ENCODE results near the gene C2orf49. TPM values are rescaled to one million over a fixed set of nuclear protein-coding genes. Genes with fewer than 3 reads are reported as not detected.

C2orf49 gene
- total RNA-seq, 2 donors from 2014 or later = 17.5 to 18.4 TPM

DNA sequence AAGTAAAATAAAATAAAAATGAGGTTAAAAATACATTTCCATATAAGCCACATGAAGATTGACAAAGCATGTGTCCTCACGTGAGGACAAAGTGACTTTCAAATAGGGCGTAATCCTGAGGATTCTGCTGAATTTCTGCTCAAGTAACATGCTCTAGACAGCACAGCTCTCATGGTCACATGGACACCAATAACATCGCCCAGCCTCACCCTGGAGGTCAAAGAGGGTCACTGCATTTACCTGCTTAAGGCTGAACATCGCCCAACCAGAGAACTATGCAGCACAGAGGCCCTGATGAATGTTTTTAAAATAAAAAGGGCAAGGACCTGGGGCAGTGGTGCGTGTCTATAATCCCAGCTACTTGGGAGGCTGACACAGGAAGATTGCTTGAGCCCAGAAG, 38.0 kb upstream of the C2orf49 start:
- no peak for TF ChIP-seq CTCF (IDR thresholded peaks at IDR 0.05)
- H3K36me3 ChIP-seq = peaks cover 17% of the 10 kb centered on the region

GRCh38 chr2:105301646-105302045, 35.7 kb upstream of the C2orf49 start:
- peaks cover 0 to 3% of the 10 kb centered on the region in 2 donors for H3K4me1 ChIP-seq (ENCODE audit: control insufficient read depth in 1 of 2, low read depth in 2 of 2)
- H3K4me3 ChIP-seq = no peak overlapping the region
- peaks cover 8% of the 10 kb centered on the region for H3K36me3 ChIP-seq
- no peak for TF ChIP-seq CTCF (IDR thresholded peaks at IDR 0.05)
- no peaks in the 10 kb centered on the region for H3K9me3 ChIP-seq
- DNase-seq (ENCODE audit: low spot score) (no peak), ATAC-seq (ENCODE audit: insufficient number of reproducible peaks, low FRiP score, low read depth) (no peak)
- no peaks in the 10 kb centered on the region for H3K27me3 ChIP-seq (replicated peaks; ENCODE audit: insufficient read depth)
- H3K27ac ChIP-seq = no peak overlapping the region

More for the DNA sequence above, 38.0 kb upstream of the C2orf49 start:
- H3K27ac ChIP-seq = no peak overlapping the region
- no peak for DNase-seq (ENCODE audit: low spot score)
- H3K9me3 ChIP-seq = no peaks in the 10 kb centered on the region
- no peak overlapping the region for H3K4me3 ChIP-seq
- ATAC-seq (ENCODE audit: insufficient number of reproducible peaks, low FRiP score, low read depth) = no peak
- H3K4me1 ChIP-seq (ENCODE audit: control insufficient read depth in 1 of 2, low read depth in 2 of 2) = peaks cover 0 to 3% of the 10 kb centered on the region in 2 donors
- no peaks in the 10 kb centered on the region for H3K27me3 ChIP-seq (replicated peaks; ENCODE audit: insufficient read depth)

DNA sequence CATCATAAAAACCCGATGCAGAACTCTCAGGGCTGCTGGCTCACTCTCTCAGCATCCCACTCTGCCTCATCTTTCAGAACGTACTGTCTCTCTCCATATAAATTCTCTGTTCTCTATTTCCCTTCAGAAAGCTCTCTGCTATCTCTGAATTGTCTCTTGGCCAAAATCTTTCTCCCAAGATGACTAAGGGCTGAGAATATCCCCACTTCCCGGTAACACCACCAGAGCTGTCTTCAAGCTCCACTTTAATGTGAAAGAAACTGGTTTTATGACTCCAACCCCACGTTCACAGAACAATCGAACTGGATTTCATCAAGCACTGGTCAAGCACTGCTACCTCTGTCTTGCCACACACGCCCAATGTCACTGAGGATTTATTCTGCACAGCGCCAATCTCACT, 30.2 kb upstream of the C2orf49 start:
- H3K9me3 ChIP-seq = no peaks in the 10 kb centered on the region
- no peak for ATAC-seq (ENCODE audit: insufficient number of reproducible peaks, low FRiP score, low read depth)

DNA sequence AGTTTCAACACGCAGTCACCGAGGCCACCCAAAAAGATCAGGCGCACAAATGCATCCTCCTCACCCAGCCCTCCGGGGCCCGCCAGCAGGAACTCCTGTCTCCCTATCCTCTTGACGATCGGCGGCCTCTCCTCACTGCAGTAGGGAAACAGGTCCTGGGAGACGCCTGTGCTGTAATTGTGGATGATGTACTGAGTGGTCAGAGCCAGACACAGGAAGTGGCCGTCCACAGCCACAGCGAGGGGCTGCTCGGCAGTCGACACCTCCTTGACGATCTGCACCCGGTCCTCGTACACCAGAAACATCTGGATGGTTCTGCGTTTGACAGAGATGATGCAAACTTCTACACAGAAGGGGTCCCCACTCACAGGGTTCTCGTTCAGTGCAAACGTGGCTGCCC, 29.8 kb upstream of the C2orf49 start:
- ATAC-seq (ENCODE audit: insufficient number of reproducible peaks, low FRiP score, low read depth) = no peak
- Histone ChIP-seq H3K9me3 (no peaks in the 10 kb centered on the region), H3K27ac (no peak overlapping the region), H3K27me3 (replicated peaks; ENCODE audit: insufficient read depth) (no peaks in the 10 kb centered on the region), H3K4me3 (no peak overlapping the region), H3K36me3 (peaks cover 14% of the 10 kb centered on the region), H3K4me1 (ENCODE audit: control insufficient read depth in 1 of 2, low read depth in 2 of 2) (peaks cover 0 to 1% of the 10 kb centered on the region in 2 donors)
- TF ChIP-seq CTCF (IDR thresholded peaks at IDR 0.05) = no peak
- DNase-seq (ENCODE audit: low spot score) = no peak

More for the DNA sequence above, 30.2 kb upstream of the C2orf49 start:
- no peak for DNase-seq (ENCODE audit: low spot score)
- Histone ChIP-seq H3K27ac (no peak overlapping the region), H3K4me3 (no peak overlapping the region), H3K36me3 (peaks cover 14% of the 10 kb centered on the region), H3K27me3 (replicated peaks; ENCODE audit: insufficient read depth) (no peaks in the 10 kb centered on the region), H3K4me1 (ENCODE audit: control insufficient read depth in 1 of 2, low read depth in 2 of 2) (peaks cover 0 to 3% of the 10 kb centered on the region in 2 donors)
- TF ChIP-seq CTCF (IDR thresholded peaks at IDR 0.05) = no peak

- TF ChIP-seq CTCF (IDR thresholded peaks at IDR 0.05) = no peak
- Histone ChIP-seq H3K36me3 (peaks cover 14% of the 10 kb centered on the region), H3K9me3 (no peaks in the 10 kb centered on the region), H3K4me1 (ENCODE audit: control insufficient read depth in 1 of 2, low read depth in 2 of 2) (no peaks in the 10 kb centered on the region), H3K27ac (no peak overlapping the region), H3K27me3 (replicated peaks; ENCODE audit: insufficient read depth) (no peaks in the 10 kb centered on the region), H3K4me3 (no peak overlapping the region)
- ATAC-seq (ENCODE audit: insufficient number of reproducible peaks, low FRiP score, low read depth) (no peak), DNase-seq (ENCODE audit: low spot score) (no peak)
Observed at GRCh38 chr2:105307962-105308361, 29.4 kb upstream of the C2orf49 start.

Measured in thoracic aorta (tissue), 2 donors.